Lower lobe of right lung (tissue), 2 donors: Measurements from ENCODE around the gene CNTF. TPM values are rescaled to one million over a fixed set of nuclear protein-coding genes. Genes with fewer than 3 reads are reported as not detected.

ENCODE experiments used
- ATAC-seq, 2 donors: fragments of 200-7000 bp; cut with Tn5 transposase; one replicate each; pipeline ENCODE4 v1.9.1; 2020 to 2022; ENCODE audit warnings: mild to moderate bottlenecking in 2 of 2, moderate library complexity in 2 of 2
- DNase-seq: peaks from one replicate; pipeline ENCODE4 v3.0.0-alpha.2; 2020
- H3K27ac ChIP-seq: fragments of 200-600 bp; one replicate; pipeline ENCODE4 v1.8.0; 2022
- H3K27me3 ChIP-seq: fragments of 200-600 bp; one replicate; pipeline ENCODE4 v1.8.0; 2022; ENCODE audit warnings: low read depth
- H3K36me3 ChIP-seq: fragments of 200-600 bp; one replicate; pipeline ENCODE4 v1.8.0; 2022; ENCODE audit warnings: mild to moderate bottlenecking
- H3K4me1 ChIP-seq: fragments of 200-600 bp; one replicate; pipeline ENCODE4 v1.8.0; 2022
- H3K4me3 ChIP-seq: fragments of 200-600 bp; one replicate; pipeline ENCODE4 v1.8.0; 2022; ENCODE audit warnings: mild to moderate bottlenecking
- H3K9me3 ChIP-seq: fragments of 200-600 bp; one replicate; pipeline ENCODE4 v1.8.0; 2022
- CTCF ChIP-seq: fragments of 200-600 bp; IDR thresholded peaks from one replicate; pipeline ENCODE4 v1.8.0; 2022; ENCODE audit warnings: antibody characterized with exemption, mild to moderate bottlenecking
- intact Hi-C: fragments of 100-400 bp; cut with DNase I; formaldehyde crosslinking; loops from one replicate; pipeline ENCODE4 v1.11.0; 2022
- total RNA-seq: library from RNA; stranded (reverse); fragmentation: NEBNext Ultra II Directional; extraction: Animal tissue kit (Norgen Biotek cat#: 25700); gene quantifications from one replicate; pipeline ENCODE4 v1.2.1, GENCODE V29; 2021
- donor health status: DM: no; HTN: yes; CAD: no; lungs with severe emphysema.

CNTF gene
- total RNA-seq, 1 donor from 2014 or later: 1.9 TPM

DNA sequence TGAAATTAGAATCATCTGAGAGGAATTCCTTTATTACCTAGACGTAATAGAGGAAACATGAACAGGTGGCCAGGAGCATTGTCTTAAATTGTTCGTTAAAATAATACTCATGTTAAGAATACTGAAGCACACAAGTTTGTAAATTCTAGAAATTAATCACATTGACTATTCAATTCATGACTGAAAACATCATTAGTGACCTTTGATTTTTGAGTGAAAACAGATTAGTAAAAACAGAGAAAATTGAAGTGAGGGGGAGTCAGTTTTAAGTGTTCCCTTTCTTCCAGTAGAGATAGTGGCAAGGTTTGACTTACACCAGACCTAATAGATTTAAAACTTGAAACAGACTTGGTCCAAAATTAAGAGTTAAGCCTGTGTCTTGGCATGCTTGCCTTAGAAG, 42.2 kb upstream of the CNTF start:
- no peaks in the 10 kb centered on the region for H3K27me3 ChIP-seq
- ATAC-seq: no peak
- intact Hi-C loops: no loop called here
- DNase-seq: no peak
- H3K36me3 ChIP-seq: peaks cover 6% of the 10 kb centered on the region
- peaks cover 63% of the 10 kb centered on the region for H3K4me1 ChIP-seq
- no peaks in the 10 kb centered on the region for H3K9me3 ChIP-seq
- TF ChIP-seq CTCF: no peak
- peak overlapping the region; percentile 98 for H3K27ac ChIP-seq
- peak overlapping the region; percentile 72 for H3K4me3 ChIP-seq

- intact Hi-C loops: no loop called here
- H3K27ac ChIP-seq: no peak overlapping the region
These were observed 40.0 kb upstream of the CNTF start for GRCh38 chr11:58582437-58582836.

DNA sequence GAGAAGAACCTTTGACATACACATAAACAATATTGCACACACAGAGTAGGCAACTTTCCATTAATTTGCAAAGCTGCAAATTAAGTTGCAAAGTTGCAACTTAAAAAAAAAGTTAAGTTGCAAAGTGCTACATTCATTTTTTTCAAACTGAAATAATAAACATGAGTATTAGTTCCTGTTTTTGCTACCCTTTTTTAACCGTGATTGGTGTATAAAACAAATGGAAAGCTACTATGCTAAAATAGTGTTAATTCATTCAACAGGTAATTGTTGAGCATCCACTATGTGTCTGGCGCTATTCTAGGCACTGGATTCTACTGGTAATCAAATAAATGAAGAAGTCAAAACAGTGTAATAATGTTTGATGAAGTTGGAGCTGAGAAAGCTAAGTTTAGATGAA, 35.5 kb upstream of the CNTF start:
- DNase-seq: no peak
- Histone ChIP-seq H3K27ac (no peak overlapping the region), H3K27me3 (no peaks in the 10 kb centered on the region), H3K9me3 (no peaks in the 10 kb centered on the region), H3K4me1 (peaks cover 30% of the 10 kb centered on the region), H3K4me3 (no peak overlapping the region), H3K36me3 (peaks cover 23% of the 10 kb centered on the region)
- ATAC-seq: no peak
- intact Hi-C loops: no loop called here
- TF ChIP-seq CTCF: no peak

More at GRCh38 chr11:58582437-58582836, 40.0 kb upstream of the CNTF start:
- ATAC-seq (no peak), DNase-seq (no peak)
- no peaks in the 10 kb centered on the region for H3K9me3 ChIP-seq
- H3K36me3 ChIP-seq: peaks cover 19% of the 10 kb centered on the region
- TF ChIP-seq CTCF: no peak
- H3K4me3 ChIP-seq: no peak overlapping the region
- H3K4me1 ChIP-seq: peaks cover 47% of the 10 kb centered on the region
- H3K27me3 ChIP-seq: no peaks in the 10 kb centered on the region

- peaks cover 5% of the 10 kb centered on the region for H3K4me1 ChIP-seq
- H3K4me3 ChIP-seq: no peak overlapping the region
- intact Hi-C loops: no loop called here
- DNase-seq (no peak), ATAC-seq (no peak)
- H3K36me3 ChIP-seq: peaks cover 11% of the 10 kb centered on the region
- no peaks in the 10 kb centered on the region for H3K9me3 ChIP-seq
- H3K27me3 ChIP-seq: no peaks in the 10 kb centered on the region
- no peak for TF ChIP-seq CTCF
- H3K27ac ChIP-seq: no peak overlapping the region
These were observed 30.8 kb upstream of the CNTF start for GRCh38 chr11:58591659-58592058.

DNA sequence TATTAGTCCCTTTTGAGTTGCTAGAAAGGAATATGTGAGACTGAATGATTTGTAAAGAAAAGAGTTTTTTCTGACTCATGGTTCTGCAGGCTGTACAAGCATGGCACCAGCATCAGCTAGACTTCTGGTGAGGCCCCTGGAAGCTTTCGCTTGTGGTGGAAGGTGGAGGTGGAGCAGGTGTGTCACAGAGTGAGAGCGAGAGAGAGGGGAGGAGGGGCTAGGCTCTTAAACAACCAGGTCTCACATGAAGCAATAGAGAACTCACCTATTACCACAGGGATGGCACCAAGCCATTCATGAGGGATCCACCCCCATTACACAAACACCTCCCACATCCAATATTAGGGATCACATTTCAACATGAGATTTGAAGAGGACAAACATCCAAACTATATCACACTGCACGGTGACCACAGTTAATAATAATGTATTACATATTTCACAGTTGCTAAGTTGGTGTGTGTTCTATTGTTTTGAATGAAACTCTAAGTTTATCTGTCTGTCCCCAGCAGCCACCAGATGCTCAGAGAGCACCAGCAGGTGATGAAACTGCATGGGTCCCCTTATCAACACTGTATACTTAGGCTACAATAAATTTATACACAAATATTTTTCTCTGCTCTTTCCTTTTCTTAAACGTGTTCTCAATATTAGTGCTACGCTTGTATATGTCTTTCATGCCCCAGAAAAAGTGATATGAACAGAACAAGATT, 29.5 kb upstream of the CNTF start:
- no peak for TF ChIP-seq CTCF
- ATAC-seq: no peak
- intact Hi-C loops: no loop called here

More for the DNA sequence above, 29.5 kb upstream of the CNTF start:
- Histone ChIP-seq H3K4me1 (peaks cover 8% of the 10 kb centered on the region), H3K27me3 (no peaks in the 10 kb centered on the region), H3K4me3 (no peak overlapping the region), H3K27ac (no peak overlapping the region), H3K36me3 (no peaks in the 10 kb centered on the region), H3K9me3 (no peaks in the 10 kb centered on the region)
- no peak for DNase-seq
